OCI-LY1 (cell line): ENCODE measurements around the gene SLC7A4.

Source experiments
- CTCF ChIP-seq: fragments of 200-600 bp; sonication (generic), shearing (Covaris generic); IDR thresholded peaks from 2 replicates; pipeline ENCODE4 v1.5.1; 2017; ENCODE audit warnings: mild to moderate bottlenecking, antibody characterized with exemption, low read length, moderate library complexity, mixed read lengths
- EZH2 ChIP-seq: fragments of 200-600 bp; sonication (generic), shearing (Covaris generic); IDR thresholded peaks from 2 replicates; pipeline ENCODE4 v1.8.0; 2017; ENCODE audit warnings: borderline replicate concordance, mixed run types, mild to moderate bottlenecking, antibody characterized with exemption, low read length, moderate library complexity, mixed read lengths

DNA sequence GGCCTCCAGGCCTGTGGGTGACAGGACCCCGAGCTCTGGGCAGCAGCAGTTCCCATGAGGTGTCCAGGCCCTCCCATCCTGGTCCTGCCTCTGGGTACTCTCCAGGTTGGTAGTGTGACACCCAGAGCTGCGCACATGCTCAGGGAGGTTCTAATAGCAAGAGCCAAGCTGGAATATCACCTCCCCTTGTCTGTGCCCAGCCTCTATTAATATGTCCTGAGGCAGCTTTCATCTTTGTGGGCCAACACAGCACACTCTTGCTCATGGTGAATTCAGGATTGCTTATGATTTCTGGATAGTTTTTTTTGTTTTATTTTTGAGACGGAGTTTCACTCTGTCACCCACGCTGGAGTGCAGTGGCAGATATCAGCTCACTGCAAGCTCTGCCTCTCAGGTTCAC is 14.0 kb downstream of the SLC7A4 start:
- TF ChIP-seq CTCF (no peak), EZH2 (no peak)
